ENCODE measurements around the gene HEXIM1. TPM values are rescaled to one million over a fixed set of nuclear protein-coding genes. Genes with fewer than 3 reads are reported as not detected.

HEXIM1 gene
- total RNA-seq, 1 experiment from 2014 or later = 59.1 TPM

DNA sequence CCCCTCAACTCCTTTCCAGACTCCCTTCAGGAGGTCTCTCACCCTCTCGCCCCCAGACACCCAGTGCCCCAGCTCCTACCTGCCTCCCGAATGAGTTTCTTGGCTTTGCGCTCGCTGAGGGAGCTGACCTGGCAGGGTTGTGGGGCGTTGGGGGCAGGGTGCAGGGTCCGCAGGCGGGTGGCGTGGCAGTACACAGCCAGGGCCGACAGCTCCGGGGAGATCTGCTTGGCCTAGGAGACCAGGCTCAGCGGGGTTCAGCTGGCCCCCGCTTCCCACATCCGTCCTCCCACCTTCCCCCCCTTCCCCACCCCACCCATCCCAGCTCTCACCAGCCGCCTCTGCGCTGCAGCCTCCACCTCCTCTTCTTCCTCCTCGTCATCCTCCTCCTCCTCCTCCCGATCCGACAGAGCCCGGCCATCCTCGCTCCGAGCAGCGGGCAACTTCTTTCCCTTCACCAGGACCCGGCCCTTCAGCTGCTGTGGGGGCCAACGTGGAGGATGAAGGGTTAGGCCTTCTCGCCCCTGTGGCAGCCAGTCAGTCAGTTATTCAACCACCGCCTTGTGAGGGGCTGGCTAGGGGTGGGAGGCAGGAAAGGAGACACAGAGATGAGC is 33.2 kb upstream of the HEXIM1 start:
- Histone ChIP-seq H3K27ac (ENCODE audit: low read length) (no peak overlapping the region), H3K9me3 (ENCODE audit: control insufficient read depth, insufficient read depth, low read depth, low read length) (no peaks in the 10 kb centered on the region), H3K4me3 (ENCODE audit: low read depth in 2 of 2, low read length in 2 of 2) (no peak overlapping the region), H3K36me3 (ENCODE audit: control insufficient read depth, insufficient read depth, low read length) (no peaks in the 10 kb centered on the region), H3K27me3 (ENCODE audit: control insufficient read depth, insufficient read depth, low read length) (no peaks in the 10 kb centered on the region), H3K4me1 (ENCODE audit: control insufficient read depth, insufficient read depth, low read length) (peaks cover 8% of the 10 kb centered on the region)
- no peak for ATAC-seq
- no peak for DNase-seq (ENCODE audit: low read depth, low spot score)
- in situ Hi-C loops (cut with HindIII; ENCODE audit: low pct_unique_long_range_greater_than_20kb, low sequenced_read_pairs) = no loop called here
- TF ChIP-seq TCF7L2 (IDR thresholded peaks at IDR 0.05; ENCODE audit: low read depth, low read length) = no peak
- no TSS peak for BruUV-seq (replicated peaks)
- ChIA-PET CTCF (no interaction called here), POLR2A (no interaction called here)
- intact Hi-C loops (cut with micrococcal nuclease; ENCODE audit: unreplicated experiment) = no loop called here

DNA sequence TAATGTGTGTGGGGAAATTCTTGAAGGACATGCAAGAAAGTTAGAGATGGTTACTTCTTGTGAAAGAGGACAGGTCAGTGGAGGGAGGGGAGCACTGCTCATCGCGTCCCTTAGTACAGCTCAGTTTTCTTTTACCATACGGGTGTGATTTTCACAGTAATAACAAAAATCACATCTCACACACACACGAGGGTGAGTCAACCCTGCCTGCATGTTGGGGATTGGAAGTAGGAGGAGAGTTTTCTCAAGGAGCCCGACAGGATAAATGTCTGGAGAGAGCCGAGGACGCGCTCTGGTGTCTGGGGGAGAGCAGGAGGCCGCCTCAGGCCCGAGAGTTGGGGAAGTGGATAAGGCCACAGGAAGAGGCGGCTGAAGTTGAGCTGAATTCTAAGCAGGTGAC is 32.4 kb upstream of the HEXIM1 start:
- BruUV-seq (replicated peaks) = no TSS peak
- H3K27ac ChIP-seq (ENCODE audit: low read length) = no peak overlapping the region
- ATAC-seq (no peak), DNase-seq (ENCODE audit: low read depth, low spot score) (no peak)
- no peaks in the 10 kb centered on the region for H3K9me3 ChIP-seq (ENCODE audit: control insufficient read depth, insufficient read depth, low read depth, low read length)
- H3K36me3 ChIP-seq (ENCODE audit: control insufficient read depth, insufficient read depth, low read length) = no peaks in the 10 kb centered on the region
- peaks cover 6% of the 10 kb centered on the region for H3K4me1 ChIP-seq (ENCODE audit: control insufficient read depth, insufficient read depth, low read length)
- intact Hi-C loops (cut with micrococcal nuclease; ENCODE audit: unreplicated experiment) (no loop called here), in situ Hi-C loops (cut with HindIII; ENCODE audit: low pct_unique_long_range_greater_than_20kb, low sequenced_read_pairs) (no loop called here)
- no peak overlapping the region for H3K4me3 ChIP-seq (ENCODE audit: low read depth in 2 of 2, low read length in 2 of 2)
- ChIA-PET CTCF (no interaction called here), POLR2A (no interaction called here)
- TF ChIP-seq TCF7L2 (IDR thresholded peaks at IDR 0.05; ENCODE audit: low read depth, low read length) = no peak
- no peak for TF ChIP-seq SIN3A (IDR thresholded peaks at IDR 0.05; ENCODE audit: borderline replicate concordance, insufficient read depth, low read depth, low read length)
- TF ChIP-seq POLR2AphosphoS5 (IDR thresholded peaks at IDR 0.05; ENCODE audit: low read depth, low read length) = no peak
- TF ChIP-seq, protein P1, sequence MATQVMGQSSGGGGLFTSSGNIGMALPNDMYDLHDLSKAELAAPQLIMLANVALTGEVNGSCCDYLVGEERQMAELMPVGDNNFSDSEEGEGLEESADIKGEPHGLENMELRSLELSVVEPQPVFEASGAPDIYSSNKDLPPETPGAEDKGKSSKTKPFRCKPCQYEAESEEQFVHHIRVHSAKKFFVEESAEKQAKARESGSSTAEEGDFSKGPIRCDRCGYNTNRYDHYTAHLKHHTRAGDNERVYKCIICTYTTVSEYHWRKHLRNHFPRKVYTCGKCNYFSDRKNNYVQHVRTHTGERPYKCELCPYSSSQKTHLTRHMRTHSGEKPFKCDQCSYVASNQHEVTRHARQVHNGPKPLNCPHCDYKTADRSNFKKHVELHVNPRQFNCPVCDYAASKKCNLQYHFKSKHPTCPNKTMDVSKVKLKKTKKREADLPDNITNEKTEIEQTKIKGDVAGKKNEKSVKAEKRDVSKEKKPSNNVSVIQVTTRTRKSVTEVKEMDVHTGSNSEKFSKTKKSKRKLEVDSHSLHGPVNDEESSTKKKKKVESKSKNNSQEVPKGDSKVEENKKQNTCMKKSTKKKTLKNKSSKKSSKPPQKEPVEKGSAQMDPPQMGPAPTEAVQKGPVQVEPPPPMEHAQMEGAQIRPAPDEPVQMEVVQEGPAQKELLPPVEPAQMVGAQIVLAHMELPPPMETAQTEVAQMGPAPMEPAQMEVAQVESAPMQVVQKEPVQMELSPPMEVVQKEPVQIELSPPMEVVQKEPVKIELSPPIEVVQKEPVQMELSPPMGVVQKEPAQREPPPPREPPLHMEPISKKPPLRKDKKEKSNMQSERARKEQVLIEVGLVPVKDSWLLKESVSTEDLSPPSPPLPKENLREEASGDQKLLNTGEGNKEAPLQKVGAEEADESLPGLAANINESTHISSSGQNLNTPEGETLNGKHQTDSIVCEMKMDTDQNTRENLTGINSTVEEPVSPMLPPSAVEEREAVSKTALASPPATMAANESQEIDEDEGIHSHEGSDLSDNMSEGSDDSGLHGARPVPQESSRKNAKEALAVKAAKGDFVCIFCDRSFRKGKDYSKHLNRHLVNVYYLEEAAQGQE (IDR thresholded peaks at IDR 0.05; ENCODE audit: insufficient read depth in 1 of 2, low read depth in 2 of 2, low read length in 1 of 2) = no peak
- TF ChIP-seq, protein P2, sequence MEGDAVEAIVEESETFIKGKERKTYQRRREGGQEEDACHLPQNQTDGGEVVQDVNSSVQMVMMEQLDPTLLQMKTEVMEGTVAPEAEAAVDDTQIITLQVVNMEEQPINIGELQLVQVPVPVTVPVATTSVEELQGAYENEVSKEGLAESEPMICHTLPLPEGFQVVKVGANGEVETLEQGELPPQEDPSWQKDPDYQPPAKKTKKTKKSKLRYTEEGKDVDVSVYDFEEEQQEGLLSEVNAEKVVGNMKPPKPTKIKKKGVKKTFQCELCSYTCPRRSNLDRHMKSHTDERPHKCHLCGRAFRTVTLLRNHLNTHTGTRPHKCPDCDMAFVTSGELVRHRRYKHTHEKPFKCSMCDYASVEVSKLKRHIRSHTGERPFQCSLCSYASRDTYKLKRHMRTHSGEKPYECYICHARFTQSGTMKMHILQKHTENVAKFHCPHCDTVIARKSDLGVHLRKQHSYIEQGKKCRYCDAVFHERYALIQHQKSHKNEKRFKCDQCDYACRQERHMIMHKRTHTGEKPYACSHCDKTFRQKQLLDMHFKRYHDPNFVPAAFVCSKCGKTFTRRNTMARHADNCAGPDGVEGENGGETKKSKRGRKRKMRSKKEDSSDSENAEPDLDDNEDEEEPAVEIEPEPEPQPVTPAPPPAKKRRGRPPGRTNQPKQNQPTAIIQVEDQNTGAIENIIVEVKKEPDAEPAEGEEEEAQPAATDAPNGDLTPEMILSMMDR (IDR thresholded peaks at IDR 0.05) = no peak
- H3K27me3 ChIP-seq (ENCODE audit: control insufficient read depth, insufficient read depth, low read length) = no peaks in the 10 kb centered on the region

- no peak for ATAC-seq
- Histone ChIP-seq H3K36me3 (ENCODE audit: control insufficient read depth, insufficient read depth, low read length) (no peaks in the 10 kb centered on the region), H3K27me3 (ENCODE audit: control insufficient read depth, insufficient read depth, low read length) (no peaks in the 10 kb centered on the region), H3K4me3 (ENCODE audit: low read depth in 2 of 2, low read length in 2 of 2) (no peak overlapping the region), H3K27ac (ENCODE audit: low read length) (no peak overlapping the region), H3K9me3 (ENCODE audit: control insufficient read depth, insufficient read depth, low read depth, low read length) (no peaks in the 10 kb centered on the region), H3K4me1 (ENCODE audit: control insufficient read depth, insufficient read depth, low read length) (no peaks in the 10 kb centered on the region; the same call in 1 of the 2 replicates)
- TF ChIP-seq, protein P2 (IDR thresholded peaks at IDR 0.05) = no peak
- TF ChIP-seq, protein P1 (IDR thresholded peaks at IDR 0.05; ENCODE audit: insufficient read depth in 1 of 2, low read depth in 2 of 2, low read length in 1 of 2) = no peak
- TF ChIP-seq SIN3A (IDR thresholded peaks at IDR 0.05; ENCODE audit: borderline replicate concordance, insufficient read depth, low read depth, low read length) (no peak), TCF7L2 (IDR thresholded peaks at IDR 0.05; ENCODE audit: low read depth, low read length) (no peak)
- no TSS peak for BruUV-seq (replicated peaks)
- ChIA-PET POLR2A (no interaction called here), CTCF (no interaction called here)
- intact Hi-C loops (cut with micrococcal nuclease; ENCODE audit: unreplicated experiment) = no loop called here
- DNase-seq (ENCODE audit: low read depth, low spot score) = no peak
- in situ Hi-C loops (cut with HindIII; ENCODE audit: low pct_unique_long_range_greater_than_20kb, low sequenced_read_pairs) = no loop called here
These were observed 31.8 kb upstream of the HEXIM1 start for GRCh38 chr17:45116434-45117016.

Measured in Panc1 (cell line).